NCI-H446 treated with DMSO at 0.1 percent for 48 hours (cell line): ENCODE measurements around the gene PYDC1.
"Not testable (repeated sequence)": the region's sequence is repeated elsewhere in the genome, so short reads cannot be mapped to it uniquely, and the experiment has no call there.

Source experiments
- DNase-seq: peaks from one replicate; lab custom pipeline; 2025; lab: John Stamatoyannopoulos, UW

PYDC1 gene

GRCh38 chr16:31179219-31179746 is 37.7 kb downstream of the PYDC1 start:
- no peak for DNase-seq

- DNase-seq = no peak
These were observed 39.8 kb downstream of the PYDC1 start for GRCh38 chr16:31177136-31177535.

GRCh38 chr16:31170048-31170447 is 46.9 kb downstream of the PYDC1 start:
- not testable (repeated sequence) for DNase-seq

- no peak for DNase-seq
These were observed 48.1 kb downstream of the PYDC1 start for GRCh38 chr16:31168848-31169247.

- DNase-seq = no peak
These were observed 49.6 kb downstream of the PYDC1 start for GRCh38 chr16:31167315-31167714.
